IMR-90 (cell line): ENCODE results near the gene PYCARD. TPM values are rescaled to one million over a fixed set of nuclear protein-coding genes. Genes with fewer than 3 reads are reported as not detected.
A peak's percentile ranks its signal among the peaks of the same experiment; 100 is the strongest.
"Not testable (repeated sequence)": the region's sequence is repeated elsewhere in the genome, so short reads cannot be mapped to it uniquely, and the experiment has no call there.

Experiments
- ATAC-seq: fragments of 200-7000 bp; cut with Tn5 transposase; 2 replicates; pipeline ENCODE4 v1.9.1; 2020; ENCODE audit warnings: low read depth, mild to moderate bottlenecking, moderate library complexity
- BruUV-seq: library from RNA; stranded (reverse); fragments of 400-500 nt; replicated peaks from 2 replicates; lab custom pipeline; 2021; lab: Mats Ljungman, UMichigan
- CTCF ChIA-PET: fragments of 300-600 bp; formaldehyde crosslinking; extraction: SDS; loops from one replicate; lab custom pipeline; 2021; ENCODE audit warnings: antibody characterized with exemption; lab: Yijun Ruan, JAX
- POLR2A ChIA-PET: fragments of 300-600 bp; sonication (Branson Sonifier 250); formaldehyde crosslinking; loops from one replicate; lab custom pipeline; 2022; ENCODE audit warnings: antibody characterized with exemption; ENCODE audit not compliant: unreplicated experiment; lab: Charles Lee
- DNase-seq: peaks from one replicate; pipeline ENCODE4 v3.0.0; 2013
- H2AFZ ChIP-seq: replicated peaks from 2 replicates; pipeline ENCODE3; 2013; ENCODE audit warnings: low read length, mild to moderate bottlenecking; ENCODE audit not compliant: poor library complexity
- H2AK5ac ChIP-seq: 2 replicates; pipeline ENCODE4 v1.6.1; 2013; ENCODE audit warnings: low read depth, low read length, inconsistent platforms
- H2AK9ac ChIP-seq: replicated peaks from 2 replicates; pipeline ENCODE3; 2013; ENCODE audit warnings: mild to moderate bottlenecking, low read depth, low read length, moderate library complexity; ENCODE audit not compliant: poor library complexity
- H2BK120ac ChIP-seq: 2 replicates; pipeline ENCODE4 v1.6.1; 2013; ENCODE audit warnings: low read depth, low read length, inconsistent platforms
- H2BK15ac ChIP-seq: 3 replicates; pipeline ENCODE4 v1.6.1; 2013; ENCODE audit warnings: low read depth, low read length, inconsistent platforms
- H2BK20ac ChIP-seq: 2 replicates; pipeline ENCODE4 v1.6.1; 2013; ENCODE audit warnings: low read depth, mild to moderate bottlenecking, inconsistent platforms, low read length, moderate library complexity
- H2BK5ac ChIP-seq: 2 replicates; pipeline ENCODE4 v1.6.1; 2013; ENCODE audit warnings: mild to moderate bottlenecking, low read depth, low read length, inconsistent platforms; ENCODE audit not compliant: poor library complexity, severe bottlenecking
- H3K14ac ChIP-seq: replicated peaks from 2 replicates; pipeline ENCODE4 v1.6.1; 2013; ENCODE audit warnings: low read depth, low read length, inconsistent platforms
- H3K18ac ChIP-seq: 2 replicates; pipeline ENCODE4 v1.6.1; 2013; ENCODE audit warnings: low read depth, low read length, control low read depth
- H3K23ac ChIP-seq: 2 replicates; pipeline ENCODE4 v1.6.1; 2013; ENCODE audit warnings: low read depth, low read length, inconsistent platforms
- H3K27ac ChIP-seq: 2 replicates; pipeline ENCODE4 v1.5.1; 2013; ENCODE audit warnings: mild to moderate bottlenecking, control low read depth, low read length; ENCODE audit not compliant: insufficient read depth
- H3K27me3 ChIP-seq: 2 replicates; pipeline ENCODE4 v1.6.1; 2013; ENCODE audit warnings: low read length; ENCODE audit not compliant: control insufficient read depth, insufficient read depth
- H3K36me3 ChIP-seq: 2 replicates; pipeline ENCODE4 v1.6.1; 2013; ENCODE audit warnings: low read length, mixed read lengths; ENCODE audit not compliant: control insufficient read depth, insufficient read depth
- H3K4ac ChIP-seq: 2 replicates; pipeline ENCODE4 v1.6.1; 2013; ENCODE audit warnings: low read depth, low read length, inconsistent platforms
- H3K4me1 ChIP-seq: 2 replicates; pipeline ENCODE4 v1.6.1; 2013; ENCODE audit warnings: low read length, mixed read lengths; ENCODE audit not compliant: control insufficient read depth, insufficient read depth
- H3K4me2 ChIP-seq: 2 replicates; pipeline ENCODE4 v1.6.1; 2013; ENCODE audit warnings: low read depth, mild to moderate bottlenecking, control low read depth, low read length, moderate library complexity
- H3K4me3 ChIP-seq: 2 replicates; pipeline ENCODE4 v1.5.1; 2013; ENCODE audit warnings: low read depth, mild to moderate bottlenecking, control low read depth, low read length, moderate library complexity; ENCODE audit not compliant: insufficient read depth
- H3K56ac ChIP-seq: 2 replicates; pipeline ENCODE4 v1.6.1; 2013; ENCODE audit warnings: low read length, inconsistent platforms; ENCODE audit not compliant: insufficient read depth; ENCODE audit errors: extremely low read depth
- H3K79me1 ChIP-seq, 2 experiments: 2 replicates each; pipeline ENCODE4 v1.6.1; 2013; ENCODE audit warnings: low read length in 2 of 2, inconsistent platforms in 1 of 2, low read depth in 1 of 2
- H3K9ac ChIP-seq: 2 replicates; pipeline ENCODE4 v1.6.1; 2013; ENCODE audit warnings: low read depth, low read length, control low read depth
- H3K9me1 ChIP-seq: 2 replicates; pipeline ENCODE4 v1.6.1; 2013; ENCODE audit warnings: low read length, inconsistent platforms; ENCODE audit not compliant: insufficient read depth
- H3K9me3 ChIP-seq: 2 replicates; pipeline ENCODE4 v1.6.1; 2013; ENCODE audit warnings: low read length; ENCODE audit not compliant: control insufficient read depth, insufficient read depth
- H4K20me1 ChIP-seq: 2 replicates; pipeline ENCODE4 v1.6.1; 2013; ENCODE audit warnings: low read length, inconsistent platforms; ENCODE audit not compliant: insufficient read depth
- H4K5ac ChIP-seq: 2 replicates; pipeline ENCODE4 v1.6.1; 2013; ENCODE audit warnings: mild to moderate bottlenecking, low read depth, low read length, control low read depth
- H4K8ac ChIP-seq, 2 experiments: 2 replicates each; pipeline ENCODE4 v1.6.1; 2013; ENCODE audit warnings: low read depth in 2 of 2, low read length in 2 of 2, control low read depth in 1 of 2, inconsistent platforms in 1 of 2
- H4K91ac ChIP-seq: 2 replicates; pipeline ENCODE4 v1.6.1; 2013; ENCODE audit warnings: low read depth, low read length, inconsistent platforms; ENCODE audit not compliant: insufficient read depth
- CEBPB ChIP-seq: IDR thresholded peaks from 2 replicates; pipeline ENCODE4 v1.6.1; 2012; ENCODE audit warnings: low read depth, low read length, improper control_type of control experiment
- CTCF ChIP-seq: conservative IDR thresholded peaks from 2 replicates; pipeline ENCODE4 v1.5.1; 2012; ENCODE audit warnings: mild to moderate bottlenecking, low read depth, low read length, improper control_type of control experiment
- RFX5 ChIP-seq: IDR thresholded peaks from 2 replicates; pipeline ENCODE4 v1.8.0; 2012; ENCODE audit warnings: low read depth, mild to moderate bottlenecking, low read length, moderate library complexity
- USF2 ChIP-seq: fragments of 150-350 bp; IDR thresholded peaks from 2 replicates; pipeline ENCODE4 v1.6.1; 2017; ENCODE audit warnings: mild to moderate bottlenecking, antibody characterized with exemption, low read length, low read depth
- WGBS, 2 experiments: methylation state at CpG; one replicate each; pipeline versions ENCODE4 v1.1.5 to v1.1.7; 2013; ENCODE audit warnings: missing lambda C conversion rate in 2 of 2; ENCODE audit not compliant: insufficient read length in 1 of 2; ENCODE audit errors: extremely low coverage in 2 of 2; 5-methylcytosine and 5-hydroxymethylcytosine counted together
- dilution Hi-C: fragments of 300-500 bp; cut with HindIII; formaldehyde crosslinking; loops from one replicate; pipeline ENCODE4 v1.14.3; 2018; ENCODE audit warnings: low sequenced_read_pairs; ENCODE audit not compliant: unreplicated experiment
- in situ Hi-C: fragments of 300-500 bp; cut with MboI; formaldehyde crosslinking; loops from 3 replicates; pipeline ENCODE4 v1.14.3; 2019; ENCODE audit warnings: low sequenced_read_pairs, inconsistent platforms, mixed read lengths
- intact Hi-C: fragments of 100-400 bp; cut with micrococcal nuclease; formaldehyde crosslinking; loops from 2 replicates; pipeline ENCODE4 v1.10.0; 2022
- polyA plus RNA-seq, 3 experiments: library from polyadenylated mRNA; depleted of rRNA; stranded (reverse); fragments of >200 nt; gene quantifications; 2 replicates each; pipeline ENCODE4 v1.2.3, GENCODE V29; 2012; ENCODE audit warnings: low replicate concordance in 1 of 3
- total RNA-seq: library from RNA; depleted of rRNA; stranded (reverse); fragments of >200 nt; gene quantifications from 2 replicates; pipeline ENCODE4 v1.2.3, GENCODE V29; 2012

The PYCARD gene
- total and polyA plus RNA-seq, 2 of the 4 experiments (the other 2 are of a cell fraction), result 10.2 to 20.5 TPM

GRCh38 chr16:31196324-31197088 lies 6.1 kb downstream of the PYCARD start:
- ChIA-PET CTCF (no interaction called here), POLR2A (no interaction called here)
- no peak overlapping the region for H2BK15ac ChIP-seq
- H4K8ac ChIP-seq, result no peak overlapping the region
- H3K56ac ChIP-seq, result no peak overlapping the region
- no peak overlapping the region for H4K91ac ChIP-seq
- no peak overlapping the region for H3K18ac ChIP-seq
- H2BK20ac ChIP-seq, result no peak overlapping the region
- dilution Hi-C loops (no loop called here), in situ Hi-C loops (loop anchor here (5.0 to 10.0 kb wide), 2 partner anchors 246 to 678 kb away; partner anchors contain the start of genes ZNF267 and ZNF843), intact Hi-C loops (no loop called here)
- no peak overlapping the region for H3K9ac ChIP-seq
- H3K9me1 ChIP-seq, result peaks cover 8% of the 10 kb centered on the region; the same call in 1 of the 2 replicates
- H2AK5ac ChIP-seq, result no peak overlapping the region
- no TSS peak for BruUV-seq
- H2BK5ac ChIP-seq, result no peak overlapping the region
- peaks cover 89% of the 10 kb centered on the region for H4K20me1 ChIP-seq
- no peaks in the 10 kb centered on the region for H3K27me3 ChIP-seq
- TF ChIP-seq CTCF (no peak), USF2 (no peak), RFX5 (no peak), CEBPB (peak; percentile 92)
- peaks cover 65% of the 10 kb centered on the region for H3K36me3 ChIP-seq
- H3K9me3 ChIP-seq, result no peaks in the 10 kb centered on the region
- ATAC-seq, result no peak
- H3K4ac ChIP-seq, result no peak overlapping the region
- no peak overlapping the region for H4K5ac ChIP-seq
- H3K27ac ChIP-seq, result no peak overlapping the region
- no peak overlapping the region for H2BK120ac ChIP-seq
- H3K14ac ChIP-seq, result no peak overlapping the region
- no peak overlapping the region for H2AFZ ChIP-seq
- H3K23ac ChIP-seq, result no peak overlapping the region
- H3K4me1 ChIP-seq, result no peaks in the 10 kb centered on the region
- H3K4me3 ChIP-seq, result no peak overlapping the region
- no peak overlapping the region for H3K4me2 ChIP-seq
- H3K79me1 ChIP-seq, result peaks cover 32 to 47% of the 10 kb centered on the region in 2 experiments
- no peak for DNase-seq
- no peak overlapping the region for H2AK9ac ChIP-seq
- 83% methylated on average over 5 of the region's 17 CpGs; no CpG with 5 or more reads in 1 of the 2 experiments for WGBS, 2 experiments

- DNase-seq, H3K9ac ChIP-seq, H3K56ac ChIP-seq, POLR2A ChIA-PET, H3K14ac ChIP-seq, H4K91ac ChIP-seq, H2BK15ac ChIP-seq, H2BK120ac ChIP-seq, ATAC-seq, H4K5ac ChIP-seq, H2AK5ac ChIP-seq, H3K4ac ChIP-seq, H3K23ac ChIP-seq, H2BK20ac ChIP-seq, H3K9me3 ChIP-seq, H3K4me3 ChIP-seq, H3K18ac ChIP-seq, dilution Hi-C loops, H3K27me3 ChIP-seq, H2BK5ac ChIP-seq, H2AFZ ChIP-seq, H3K4me1 ChIP-seq, H4K8ac ChIP-seq, intact Hi-C loops, BruUV-seq, H3K4me2 ChIP-seq, H2AK9ac ChIP-seq, H3K27ac ChIP-seq, CTCF ChIA-PET, H3K9me1 ChIP-seq: not testable (repeated sequence)
- in situ Hi-C loops, result loop anchor here (5.0 to 10.0 kb wide), 2 partner anchors 246 to 679 kb away; partner anchors contain the start of genes ZNF267 and ZNF843
- 93% methylated on average over 7 of the region's 11 CpGs; no CpG with 5 or more reads in 1 of the 2 experiments for WGBS, 2 experiments
- Histone ChIP-seq H3K79me1 (peaks cover 38 to 54% of the 10 kb centered on the region in 2 experiments), H3K36me3 (peaks cover 71% of the 10 kb centered on the region), H4K20me1 (peaks cover 84% of the 10 kb centered on the region)
Observed at GRCh38 chr16:31195861-31196260, 6.7 kb downstream of the PYCARD start.
